GM19023 (cell line): Measurements from ENCODE around the gene TNRC6B.
"Not testable (repeated sequence)": the region's sequence is repeated elsewhere in the genome, so short reads cannot be mapped to it uniquely, and the experiment has no call there.

Experiments used
- ATAC-seq: cut with Tn5 transposase; IDR thresholded peaks from one replicate; pipeline ENCODE4 v1.9.1; 2021; ENCODE audit warnings: mild to moderate bottlenecking, moderate library complexity; ENCODE audit not compliant: unreplicated experiment

The TNRC6B gene

DNA sequence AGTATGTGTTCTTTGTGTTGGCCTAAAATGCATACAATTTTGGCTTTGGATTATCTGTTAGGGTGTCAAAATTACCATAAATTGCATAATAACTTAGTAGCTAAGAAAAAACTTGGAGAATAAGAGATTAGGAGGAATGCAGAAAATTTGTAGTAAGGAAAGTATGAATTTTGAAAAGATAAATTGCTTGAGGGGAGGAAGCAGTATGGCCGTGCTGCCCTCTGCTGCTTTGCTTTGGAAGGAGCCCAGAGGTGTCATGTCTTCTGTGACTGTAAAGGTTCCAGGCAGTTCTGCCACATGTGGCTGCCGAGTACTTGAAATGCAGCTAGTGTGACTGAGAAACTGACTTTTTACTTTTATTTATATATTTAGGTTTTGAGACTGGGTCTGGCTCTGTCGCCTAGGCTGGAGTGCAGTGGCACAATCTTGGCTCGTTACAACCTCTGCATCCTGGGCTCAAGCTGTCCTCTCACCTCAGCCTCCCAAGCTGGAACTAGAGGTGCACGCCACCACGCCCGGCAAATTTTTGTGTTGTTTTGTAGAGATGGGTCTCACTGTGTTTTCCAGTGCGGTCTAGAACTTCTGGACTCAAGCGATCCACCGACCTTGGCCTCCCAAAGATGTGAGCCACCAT lies 170.4 kb downstream of the TNRC6B start:
- no peak for ATAC-seq

DNA sequence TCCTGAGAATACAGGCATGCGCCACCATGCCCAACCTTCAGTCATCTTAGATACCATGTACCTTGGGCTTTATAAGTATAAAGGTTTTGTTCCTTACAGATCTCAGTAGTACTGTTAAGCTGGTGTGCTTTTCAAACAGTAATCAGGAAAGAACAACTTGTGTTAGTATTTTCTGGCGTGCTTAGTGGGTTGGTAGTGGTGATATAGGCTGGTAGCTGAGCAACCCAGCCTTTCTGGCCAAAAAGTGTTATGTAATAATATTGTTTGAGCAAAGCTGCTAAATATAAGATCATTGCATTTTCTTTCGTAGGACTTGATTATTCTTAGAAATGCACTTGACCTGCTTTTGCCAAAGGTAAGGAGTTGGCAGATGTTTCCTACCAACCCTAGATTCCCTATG lies 175.0 kb downstream of the TNRC6B start:
- ATAC-seq: no peak

DNA sequence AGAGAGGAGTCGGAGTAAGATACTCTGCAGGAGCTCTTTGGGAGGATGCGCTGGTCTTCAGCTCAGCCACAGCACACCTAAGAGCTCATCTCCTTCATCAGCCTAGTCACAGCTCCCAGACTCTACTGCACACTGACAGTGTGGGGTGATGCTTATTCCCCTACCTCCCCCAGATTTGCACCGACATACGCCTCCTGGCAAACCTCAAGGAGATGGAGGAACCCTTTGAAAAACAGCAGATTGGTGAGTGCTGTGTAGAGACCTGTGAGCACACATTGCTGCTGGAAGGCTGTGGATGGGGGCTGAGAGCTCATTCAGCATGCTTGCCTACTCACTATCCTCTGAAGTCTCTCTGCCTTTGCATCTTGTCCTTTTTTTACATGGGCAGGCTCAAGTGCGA lies 183.4 kb downstream of the TNRC6B start:
- ATAC-seq: no peak

DNA sequence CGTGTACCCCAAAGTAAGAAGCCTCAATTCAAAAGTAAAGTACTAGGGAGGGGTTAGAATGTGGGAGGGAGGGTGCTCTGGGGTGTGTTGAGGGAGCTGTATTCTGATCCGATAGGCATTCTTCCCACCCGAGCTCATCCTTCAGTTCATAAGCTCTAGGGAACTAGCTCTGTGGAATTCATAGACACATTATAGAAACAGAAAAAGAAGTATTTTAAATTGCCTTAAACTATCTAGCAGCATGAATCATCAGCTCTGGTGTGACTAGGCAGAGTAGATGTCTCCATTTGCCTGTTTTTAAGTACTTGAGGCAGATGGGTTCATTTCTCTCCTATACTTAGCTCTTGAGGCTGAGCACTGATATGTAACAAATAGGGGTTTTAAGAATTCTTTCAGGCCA lies 185.3 kb downstream of the TNRC6B start:
- no peak for ATAC-seq

DNA sequence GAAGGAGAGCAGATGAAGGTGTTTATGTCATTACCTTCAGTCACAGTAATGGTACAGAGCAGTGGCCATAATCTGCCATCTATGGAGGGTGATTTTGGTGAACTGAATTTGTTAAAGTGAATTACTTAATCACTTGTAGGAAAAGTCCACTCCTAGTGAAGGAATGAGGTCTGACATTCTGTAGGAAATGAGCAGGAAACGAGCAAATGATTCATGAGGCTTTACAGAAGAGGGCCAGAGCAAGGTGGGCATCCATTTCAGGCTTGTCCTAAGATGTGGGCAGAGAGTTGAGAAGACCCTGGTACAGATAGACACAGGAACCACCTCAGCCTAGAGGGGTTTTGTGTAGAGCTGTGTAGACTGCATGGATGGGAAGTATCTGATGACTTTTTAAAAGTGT lies 186.7 kb downstream of the TNRC6B start:
- no peak for ATAC-seq

DNA sequence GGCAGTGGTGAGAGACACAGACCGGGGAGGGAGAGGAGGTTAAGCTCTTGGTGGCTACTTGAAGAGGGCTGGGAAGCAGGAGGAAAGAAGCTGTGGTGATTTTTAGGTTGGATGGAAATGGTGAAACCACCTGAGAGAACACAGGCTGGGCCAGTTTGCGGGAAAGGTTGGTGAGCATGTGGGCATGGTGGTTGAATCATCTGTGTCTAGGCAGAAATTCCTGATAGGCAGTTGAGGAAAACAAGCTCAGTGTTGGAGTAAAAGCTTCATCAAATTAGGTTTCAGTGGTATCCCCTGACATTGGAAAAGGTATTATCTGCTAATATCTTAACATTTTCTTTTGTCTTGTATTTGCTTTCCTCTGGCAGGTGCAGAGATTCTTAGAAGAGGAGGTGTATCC lies 188.3 kb downstream of the TNRC6B start:
- no peak for ATAC-seq

DNA sequence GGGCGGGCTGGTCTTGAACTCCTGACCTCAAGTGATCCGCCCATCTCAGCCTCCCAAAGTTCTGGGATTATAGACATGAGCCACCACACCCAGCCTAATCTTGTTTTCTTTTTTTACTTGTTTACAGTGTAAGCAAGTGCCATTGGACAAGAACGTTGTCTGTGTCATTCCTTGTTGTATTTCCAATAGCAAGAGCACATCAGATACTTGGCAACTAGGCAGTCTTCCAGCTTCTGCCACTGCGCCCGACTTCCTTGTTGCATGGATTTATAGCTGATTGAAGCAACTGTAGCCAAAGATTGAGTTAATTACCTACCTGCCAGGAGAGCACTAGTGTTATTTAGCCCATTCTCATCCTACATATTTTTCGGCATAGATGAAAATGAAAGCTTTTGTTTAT lies 189.6 kb downstream of the TNRC6B start:
- no peak for ATAC-seq

DNA sequence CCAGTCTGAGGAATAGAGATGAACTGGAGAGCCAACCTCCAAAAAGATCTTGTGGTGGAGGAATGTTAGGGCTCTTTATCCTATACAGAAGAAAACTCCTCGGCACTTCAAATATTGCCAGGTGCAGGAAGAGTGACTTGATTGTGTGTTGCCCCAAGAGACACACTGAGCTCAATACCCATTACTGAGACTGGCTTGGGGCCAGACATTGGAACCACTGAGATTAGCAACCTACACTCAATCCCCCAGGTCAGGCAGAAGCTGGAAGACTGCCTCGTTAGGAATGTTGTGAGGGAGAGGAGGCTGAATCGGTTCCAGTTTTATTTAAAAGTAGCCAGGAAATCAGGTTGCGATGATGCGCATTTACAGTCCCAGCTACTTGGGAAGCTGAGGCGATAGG lies 190.3 kb downstream of the TNRC6B start:
- ATAC-seq: no peak

DNA sequence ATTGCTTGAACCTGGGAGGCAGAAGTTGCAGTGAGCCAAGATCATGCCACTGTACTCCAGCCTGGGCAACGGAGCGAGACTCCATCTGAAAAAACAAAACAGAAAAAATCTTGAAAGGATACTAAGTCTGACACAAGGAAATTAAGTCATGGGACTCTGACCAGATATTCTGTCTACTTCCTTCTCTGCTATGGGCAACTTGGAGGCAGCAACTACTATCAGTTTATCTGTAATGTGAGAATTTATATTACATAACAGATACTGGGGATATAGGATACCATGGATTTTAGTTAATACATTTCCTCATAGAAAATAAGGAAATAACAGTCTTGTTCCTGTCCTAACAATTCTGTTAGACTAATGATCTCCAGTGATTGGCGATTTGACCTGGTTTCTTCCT lies 191.1 kb downstream of the TNRC6B start:
- ATAC-seq: no peak

DNA sequence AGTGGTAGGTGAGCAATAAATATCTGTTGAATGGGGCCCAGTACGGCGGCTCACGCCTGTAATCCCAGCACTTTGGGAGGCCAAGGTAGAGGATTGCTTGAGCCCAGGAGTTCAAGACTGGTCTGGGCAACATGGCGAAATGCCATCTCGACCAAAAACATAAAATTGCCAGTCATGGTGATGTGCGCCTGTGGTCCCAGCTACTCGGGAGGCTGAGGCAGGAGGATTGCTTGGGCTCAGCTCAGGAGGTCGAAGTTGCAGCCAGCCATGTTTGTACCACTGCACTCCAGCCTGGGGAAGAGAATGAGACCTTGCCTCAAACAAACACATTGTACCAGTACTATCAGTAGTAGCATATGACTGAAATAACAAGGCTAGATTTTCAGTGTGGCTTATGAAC lies 196.8 kb downstream of the TNRC6B start:
- no peak for ATAC-seq

DNA sequence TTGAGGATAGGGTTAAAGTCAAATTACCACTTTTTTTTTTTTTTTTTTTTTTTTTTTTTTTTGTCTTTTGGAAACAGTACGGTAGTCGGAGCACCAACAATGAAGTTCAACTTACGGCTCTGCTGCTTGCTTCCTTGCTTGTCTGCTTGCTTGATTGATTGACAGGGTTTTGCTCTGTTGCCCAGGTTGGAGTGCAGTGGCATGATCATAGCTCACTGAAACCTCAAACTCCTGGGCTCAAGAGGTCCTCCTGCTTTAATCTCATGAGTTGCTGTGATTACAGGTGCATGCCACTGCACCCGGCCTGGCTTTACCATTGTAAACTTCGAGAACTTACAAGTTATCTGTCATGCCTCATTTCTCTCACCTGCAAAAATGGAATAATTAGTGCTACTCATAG lies 198.4 kb downstream of the TNRC6B start:
- no peak for ATAC-seq

DNA sequence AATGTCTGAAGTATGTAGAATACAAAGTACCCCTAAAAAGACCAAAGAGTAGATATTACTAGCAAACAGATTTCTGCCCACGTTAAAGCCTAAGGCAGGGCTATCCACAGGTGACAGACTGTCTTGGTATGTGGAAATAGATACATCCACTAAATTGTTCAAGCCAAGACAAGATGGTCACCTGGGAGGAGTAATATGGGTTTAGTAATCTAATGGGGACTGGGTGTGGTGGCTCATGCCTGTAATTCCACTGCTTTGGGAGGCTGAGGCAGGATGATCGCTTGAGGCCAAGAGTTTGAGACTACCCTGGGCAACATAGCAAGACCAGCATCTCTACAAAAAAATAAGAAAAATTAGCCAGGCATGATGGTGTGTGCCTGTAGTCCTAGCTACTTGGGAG lies 200.2 kb downstream of the TNRC6B start:
- no peak for ATAC-seq

DNA sequence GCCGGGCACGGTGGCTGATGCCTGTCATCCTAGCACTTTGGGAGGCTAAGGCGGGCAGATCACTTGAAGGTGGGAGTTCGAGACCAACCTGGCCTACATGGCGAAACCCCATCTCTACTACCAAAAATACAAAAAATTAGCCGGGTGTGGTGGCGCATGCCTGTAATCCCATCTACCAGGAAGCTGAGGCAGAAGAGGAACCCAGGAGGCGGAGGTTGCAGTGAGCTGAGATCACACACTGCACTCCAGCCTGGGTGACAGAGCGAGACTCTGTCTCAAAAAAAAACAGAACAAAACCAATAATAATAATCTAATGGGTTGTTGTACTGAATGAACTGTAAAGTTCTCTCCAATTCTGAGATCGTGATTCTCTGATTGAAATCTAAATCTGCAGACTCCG lies 200.7 kb downstream of the TNRC6B start:
- ATAC-seq: not testable (repeated sequence)

DNA sequence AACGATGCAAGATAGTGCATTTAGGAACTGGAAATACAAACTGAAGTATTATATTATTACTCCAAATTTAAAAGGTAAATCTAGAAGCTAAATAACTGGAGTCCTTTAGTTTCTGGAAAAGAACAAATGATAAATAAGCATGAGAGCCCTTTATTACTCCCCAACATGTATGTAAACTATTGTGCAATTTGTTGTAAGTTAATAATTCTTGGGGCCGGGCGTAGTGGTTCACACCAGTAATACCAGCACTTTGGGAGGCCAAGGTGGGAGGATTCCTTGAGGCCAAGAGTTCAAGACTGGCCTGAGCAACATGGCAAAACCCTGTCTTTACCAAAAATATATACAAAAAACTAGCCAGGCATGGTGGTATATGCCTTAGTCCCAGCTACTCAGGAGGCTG lies 203.7 kb downstream of the TNRC6B start:
- ATAC-seq: no peak

DNA sequence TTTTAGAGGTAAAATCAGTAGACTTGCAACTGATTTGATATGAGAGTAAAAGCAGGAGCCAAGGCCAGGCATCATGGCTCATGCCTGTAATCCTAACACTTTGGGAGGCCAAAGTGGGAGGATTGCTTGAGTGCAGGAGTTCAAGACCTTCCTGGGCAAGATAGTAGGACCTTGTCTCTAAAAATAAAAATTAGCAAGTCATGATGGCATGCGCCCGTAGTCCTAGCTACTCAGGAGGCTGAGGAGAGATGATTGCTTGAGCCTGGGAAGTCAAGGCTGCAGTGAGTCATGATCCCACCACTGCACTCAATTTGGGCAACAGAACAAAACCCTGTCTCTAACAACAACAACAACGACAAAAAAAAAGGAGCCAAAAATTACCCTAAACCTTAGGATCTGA lies 206.2 kb downstream of the TNRC6B start:
- no peak for ATAC-seq

DNA sequence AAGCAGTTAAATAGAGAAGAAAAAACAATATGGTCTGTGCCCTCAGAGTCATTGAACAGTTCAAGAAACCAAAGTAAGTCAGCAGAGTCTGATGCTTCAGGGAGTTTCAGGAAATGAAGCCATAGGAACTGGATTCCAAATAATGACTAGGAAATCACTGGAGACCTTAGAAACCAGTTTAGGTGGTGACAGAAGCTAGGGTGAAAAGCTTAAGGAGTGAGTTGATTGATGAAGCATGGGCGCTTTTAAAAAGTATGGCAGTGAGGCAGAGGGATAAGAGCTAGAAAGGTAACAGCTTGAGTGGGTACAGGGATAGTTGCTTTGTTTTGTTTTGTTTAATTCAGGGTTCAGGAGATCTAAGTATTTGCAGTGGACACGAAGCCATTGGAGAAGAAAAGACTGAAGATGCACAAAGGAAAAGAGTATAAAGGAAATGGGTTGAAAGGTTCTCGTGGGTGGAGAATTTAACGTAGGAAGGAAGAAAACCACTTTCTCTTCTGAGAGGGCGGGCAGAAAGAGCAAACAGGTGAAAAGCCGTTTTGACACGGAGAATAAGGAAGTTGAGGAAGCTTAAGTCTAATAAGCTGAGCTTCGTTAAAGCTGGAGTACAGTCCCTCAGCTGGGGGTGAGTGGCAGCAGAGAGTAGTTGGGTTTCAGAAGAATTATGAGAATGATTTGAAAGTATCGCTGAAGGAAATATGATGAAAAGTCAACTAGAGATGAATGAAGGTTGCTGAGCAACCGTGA lies 207.5 kb downstream of the TNRC6B start:
- no peak for ATAC-seq
